Measurements from ENCODE around the gene FMO1. TPM values are rescaled to one million over a fixed set of nuclear protein-coding genes. Genes with fewer than 3 reads are reported as not detected.

The FMO1 gene
- total RNA-seq, 2 experiments from 2014 or later: not detected

GRCh38 chr1:171254859-171255258 lies 6.6 kb downstream of the FMO1 start:
- H3K27me3 Mint-ChIP-seq: peaks cover 31% of the 10 kb centered on the region
- H3K9me3 Mint-ChIP-seq: no peaks in the 10 kb centered on the region
- ATAC-seq: no peak
- no peaks in the 10 kb centered on the region for H3K36me3 Mint-ChIP-seq (ENCODE audit: low read depth)
- ChIA-PET POLR2A (no interaction called here), CTCF (interaction anchor here (1.7 to 2.1 kb wide), 2 partner anchors 9 to 59 kb away, joined by 6 to 13 read pairs; partner anchors contain the start of gene FMO4)
- H3K27ac Mint-ChIP-seq: no peak overlapping the region
- H3K4me1 Mint-ChIP-seq (ENCODE audit: low read depth): peaks cover 9% of the 10 kb centered on the region
- DNase-seq: no peak
- H3K4me3 Mint-ChIP-seq: no peak overlapping the region
- TF ChIP-seq CTCF (IDR thresholded peaks at IDR 0.05): no peak
- intact Hi-C loops (cut with micrococcal nuclease): no loop called here

- POLR2A ChIA-PET: no interaction called here
Measured at GRCh38 chr1:171256940-171257606, 8.8 kb downstream of the FMO1 start.

GRCh38 chr1:171257607-171258076 lies 9.3 kb downstream of the FMO1 start:
- Mint-ChIP-seq H3K27me3 (peaks cover 18% of the 10 kb centered on the region), H3K4me3 (no peak overlapping the region), H3K9me3 (no peaks in the 10 kb centered on the region), H3K36me3 (ENCODE audit: low read depth) (no peaks in the 10 kb centered on the region), H3K4me1 (ENCODE audit: low read depth) (no peaks in the 10 kb centered on the region), H3K27ac (no peak overlapping the region)
- ChIA-PET CTCF (interaction anchor here (1.2 to 3.7 kb wide), 2 partner anchors 12 to 56 kb away, joined by 3 to 19 read pairs; partner anchors contain the start of gene FMO4), POLR2A (no interaction called here)
- no peak for ATAC-seq
- intact Hi-C loops (cut with micrococcal nuclease): no loop called here
- DNase-seq: no peak
- no peak for TF ChIP-seq CTCF (IDR thresholded peaks at IDR 0.05)

More at GRCh38 chr1:171256940-171257606, 8.8 kb downstream of the FMO1 start:
- Mint-ChIP-seq H3K4me1 (ENCODE audit: low read depth) (peaks cover 2% of the 10 kb centered on the region), H3K27ac (no peak overlapping the region), H3K36me3 (ENCODE audit: low read depth) (no peaks in the 10 kb centered on the region), H3K9me3 (no peaks in the 10 kb centered on the region), H3K27me3 (peaks cover 22% of the 10 kb centered on the region), H3K4me3 (no peak overlapping the region)
- no peak for TF ChIP-seq CTCF (IDR thresholded peaks at IDR 0.05)
- ATAC-seq: no peak
- CTCF ChIA-PET: interaction anchor here (1.2 to 3.7 kb wide), 2 partner anchors 12 to 57 kb away, joined by 3 to 19 read pairs; partner anchors contain the start of gene FMO4
- intact Hi-C loops (cut with micrococcal nuclease): no loop called here
- no peak for DNase-seq

GRCh38 chr1:171258429-171258828 lies 10.1 kb downstream of the FMO1 start:
- Mint-ChIP-seq H3K27ac (no peak overlapping the region), H3K27me3 (peaks cover 12% of the 10 kb centered on the region), H3K36me3 (ENCODE audit: low read depth) (no peaks in the 10 kb centered on the region), H3K4me1 (ENCODE audit: low read depth) (no peaks in the 10 kb centered on the region), H3K4me3 (no peak overlapping the region), H3K9me3 (no peaks in the 10 kb centered on the region)
- DNase-seq (no peak), ATAC-seq (no peak)
- POLR2A ChIA-PET: no interaction called here
- no peak for TF ChIP-seq CTCF (IDR thresholded peaks at IDR 0.05)
- CTCF ChIA-PET: interaction anchor here (0.6 to 3.7 kb wide), 3 partner anchors 13 to 69 kb away, joined by 4 to 19 read pairs (median 5); partner anchors contain the start of gene FMO4
- intact Hi-C loops (cut with micrococcal nuclease): no loop called here

- ATAC-seq: no peak
- peaks cover 12% of the 10 kb centered on the region for H3K27me3 Mint-ChIP-seq
- no peak for DNase-seq
- no peak overlapping the region for H3K4me3 Mint-ChIP-seq
- H3K36me3 Mint-ChIP-seq (ENCODE audit: low read depth): no peaks in the 10 kb centered on the region
- H3K9me3 Mint-ChIP-seq: no peaks in the 10 kb centered on the region
- no peak for TF ChIP-seq CTCF (IDR thresholded peaks at IDR 0.05)
- CTCF ChIA-PET: interaction anchor here (1.4 to 3.7 kb wide), 2 partner anchors 13 to 55 kb away, joined by 5 to 19 read pairs; partner anchors contain the start of gene FMO4
- H3K4me1 Mint-ChIP-seq (ENCODE audit: low read depth): no peaks in the 10 kb centered on the region
- POLR2A ChIA-PET: no interaction called here
- intact Hi-C loops (cut with micrococcal nuclease): no loop called here
- no peak overlapping the region for H3K27ac Mint-ChIP-seq
Measured at GRCh38 chr1:171258943-171259342, 10.6 kb downstream of the FMO1 start.

Data from activated CD8-positive, alpha-beta T cell treated with anti-CD3 and anti-CD28 coated beads for 36 hours (primary cell).